ENCODE data around the gene PGM2L1.
"Not testable (repeated sequence)": the region's sequence is repeated elsewhere in the genome, so short reads cannot be mapped to it uniquely, and the experiment has no call there.

The PGM2L1 gene

DNA sequence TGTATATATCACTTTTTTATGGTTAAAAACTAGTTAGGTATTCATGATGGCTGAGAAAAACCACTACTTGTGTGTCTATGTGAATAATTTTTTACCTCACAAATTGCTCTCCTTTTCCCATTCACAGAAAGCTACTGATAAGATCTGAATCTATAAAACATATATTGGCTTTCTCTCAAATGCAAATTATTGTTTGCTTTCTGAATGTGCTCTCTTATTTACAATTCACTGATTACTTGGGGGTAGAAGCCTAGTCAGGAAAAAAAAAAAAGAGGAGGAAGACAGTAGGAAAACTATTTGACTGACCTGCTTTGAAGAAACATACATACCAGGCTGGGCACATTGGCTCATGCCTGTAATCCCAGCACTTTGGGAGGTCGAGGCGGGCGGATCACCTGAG, 20.5 kb downstream of the PGM2L1 start:
- DNase-seq, result no peak
- Histone ChIP-seq H3K4me3 (ENCODE audit: insufficient read depth, low read depth, low read length, poor library complexity, severe bottlenecking) (no peak overlapping the region), H3K4me1 (ENCODE audit: control insufficient read depth, insufficient read depth, low read length, poor library complexity, severe bottlenecking) (no peaks in the 10 kb centered on the region), H3K27ac (ENCODE audit: insufficient read depth, low read length, poor library complexity, severe bottlenecking) (no peak overlapping the region), H3K9me3 (ENCODE audit: control insufficient read depth, low read length) (no peaks in the 10 kb centered on the region), H3K27me3 (replicated peaks; ENCODE audit: control insufficient read depth, insufficient read depth, low read length, poor library complexity, severe bottlenecking) (no peaks in the 10 kb centered on the region), H3K36me3 (ENCODE audit: control insufficient read depth, insufficient read depth, low read length) (no peaks in the 10 kb centered on the region)

DNA sequence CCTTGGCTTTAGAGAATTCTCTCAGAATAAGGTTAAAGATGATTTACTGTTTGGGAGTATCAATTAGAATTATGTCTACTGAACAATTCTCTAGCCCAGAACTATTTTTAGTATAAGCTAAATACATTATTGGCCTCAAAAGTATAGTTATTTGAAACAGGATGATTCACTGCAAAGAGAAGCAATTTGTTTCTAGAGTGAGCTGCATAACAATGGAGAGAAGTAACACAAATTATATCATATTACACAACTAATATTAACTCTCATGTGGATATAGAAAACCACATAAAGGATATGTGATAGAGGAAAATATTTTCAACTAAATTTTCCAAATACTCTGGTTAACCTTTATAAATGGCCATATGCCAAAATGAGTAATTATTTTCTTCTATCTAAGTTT, 24.9 kb downstream of the PGM2L1 start:
- DNase-seq, result no peak
- H3K4me3 ChIP-seq (ENCODE audit: insufficient read depth, low read depth, low read length, poor library complexity, severe bottlenecking), result no peak overlapping the region
- H3K27ac ChIP-seq (ENCODE audit: insufficient read depth, low read length, poor library complexity, severe bottlenecking), result no peak overlapping the region
- H3K9me3 ChIP-seq (ENCODE audit: control insufficient read depth, low read length), result no peaks in the 10 kb centered on the region
- H3K36me3 ChIP-seq (ENCODE audit: control insufficient read depth, insufficient read depth, low read length), result no peaks in the 10 kb centered on the region
- no peaks in the 10 kb centered on the region for H3K4me1 ChIP-seq (ENCODE audit: control insufficient read depth, insufficient read depth, low read length, poor library complexity, severe bottlenecking)
- H3K27me3 ChIP-seq (replicated peaks; ENCODE audit: control insufficient read depth, insufficient read depth, low read length, poor library complexity, severe bottlenecking), result no peaks in the 10 kb centered on the region

GRCh38 chr11:74371269-74372052, 26.8 kb downstream of the PGM2L1 start:
- Histone ChIP-seq H3K27me3 (replicated peaks; ENCODE audit: control insufficient read depth, insufficient read depth, low read length, poor library complexity, severe bottlenecking) (no peaks in the 10 kb centered on the region), H3K9me3 (ENCODE audit: control insufficient read depth, low read length) (no peaks in the 10 kb centered on the region), H3K27ac (ENCODE audit: insufficient read depth, low read length, poor library complexity, severe bottlenecking) (no peak overlapping the region), H3K4me1 (ENCODE audit: control insufficient read depth, insufficient read depth, low read length, poor library complexity, severe bottlenecking) (no peaks in the 10 kb centered on the region), H3K36me3 (ENCODE audit: control insufficient read depth, insufficient read depth, low read length) (peaks cover 3% of the 10 kb centered on the region), H3K4me3 (ENCODE audit: insufficient read depth, low read depth, low read length, poor library complexity, severe bottlenecking) (no peak overlapping the region)
- no peak for DNase-seq

DNA sequence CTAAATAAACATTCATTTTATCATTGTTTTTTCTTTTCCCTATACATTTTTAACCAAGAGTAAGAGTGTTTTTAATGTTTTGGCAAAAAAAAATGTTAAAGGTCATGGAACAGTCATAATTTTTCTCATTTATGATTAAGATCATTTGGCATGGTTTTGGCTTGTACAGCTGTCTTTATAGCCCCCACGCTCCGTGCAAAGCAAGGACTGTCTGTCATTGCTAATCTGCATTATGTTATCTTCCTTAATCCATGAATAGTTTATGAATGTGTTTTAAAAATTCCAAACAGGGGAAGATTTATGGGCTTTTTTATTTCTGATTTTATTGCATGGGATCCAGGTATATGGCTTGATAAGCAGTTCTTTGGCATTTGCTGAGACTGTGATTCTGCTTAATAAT, 28.1 kb downstream of the PGM2L1 start:
- peaks cover 5% of the 10 kb centered on the region for H3K36me3 ChIP-seq (ENCODE audit: control insufficient read depth, insufficient read depth, low read length)

DNA sequence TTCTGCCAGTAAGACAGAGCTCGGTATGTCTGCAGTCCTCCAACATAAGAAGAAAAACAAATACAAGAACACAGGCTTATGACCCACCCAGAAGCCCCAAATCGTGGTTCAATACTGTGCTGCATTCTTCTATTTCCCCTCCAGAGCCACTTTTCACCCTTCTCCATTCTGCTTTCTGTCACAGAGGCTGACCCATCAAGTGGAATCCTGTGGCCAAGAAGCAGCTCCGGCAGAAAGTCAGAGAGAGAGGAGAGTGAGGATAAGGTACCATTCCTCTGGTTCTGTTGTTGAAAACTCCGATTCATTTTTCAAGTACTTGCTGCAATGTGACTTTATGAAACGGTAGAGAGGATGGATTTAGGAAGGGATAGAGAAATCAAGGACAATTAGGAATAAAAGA, 30.4 kb downstream of the PGM2L1 start:
- Histone ChIP-seq H3K27me3 (replicated peaks; ENCODE audit: control insufficient read depth, insufficient read depth, low read length, poor library complexity, severe bottlenecking) (no peaks in the 10 kb centered on the region), H3K27ac (ENCODE audit: insufficient read depth, low read length, poor library complexity, severe bottlenecking) (no peak overlapping the region), H3K4me3 (ENCODE audit: insufficient read depth, low read depth, low read length, poor library complexity, severe bottlenecking) (no peak overlapping the region), H3K9me3 (ENCODE audit: control insufficient read depth, low read length) (no peaks in the 10 kb centered on the region), H3K4me1 (ENCODE audit: control insufficient read depth, insufficient read depth, low read length, poor library complexity, severe bottlenecking) (no peaks in the 10 kb centered on the region), H3K36me3 (ENCODE audit: control insufficient read depth, insufficient read depth, low read length) (peaks cover 5% of the 10 kb centered on the region)
- DNase-seq, result no peak

More for the DNA sequence above, 28.1 kb downstream of the PGM2L1 start:
- Histone ChIP-seq H3K4me1 (ENCODE audit: control insufficient read depth, insufficient read depth, low read length, poor library complexity, severe bottlenecking) (no peaks in the 10 kb centered on the region), H3K4me3 (ENCODE audit: insufficient read depth, low read depth, low read length, poor library complexity, severe bottlenecking) (no peak overlapping the region), H3K9me3 (ENCODE audit: control insufficient read depth, low read length) (no peaks in the 10 kb centered on the region), H3K27ac (ENCODE audit: insufficient read depth, low read length, poor library complexity, severe bottlenecking) (no peak overlapping the region), H3K27me3 (replicated peaks; ENCODE audit: control insufficient read depth, insufficient read depth, low read length, poor library complexity, severe bottlenecking) (no peaks in the 10 kb centered on the region)
- no peak for DNase-seq

DNA sequence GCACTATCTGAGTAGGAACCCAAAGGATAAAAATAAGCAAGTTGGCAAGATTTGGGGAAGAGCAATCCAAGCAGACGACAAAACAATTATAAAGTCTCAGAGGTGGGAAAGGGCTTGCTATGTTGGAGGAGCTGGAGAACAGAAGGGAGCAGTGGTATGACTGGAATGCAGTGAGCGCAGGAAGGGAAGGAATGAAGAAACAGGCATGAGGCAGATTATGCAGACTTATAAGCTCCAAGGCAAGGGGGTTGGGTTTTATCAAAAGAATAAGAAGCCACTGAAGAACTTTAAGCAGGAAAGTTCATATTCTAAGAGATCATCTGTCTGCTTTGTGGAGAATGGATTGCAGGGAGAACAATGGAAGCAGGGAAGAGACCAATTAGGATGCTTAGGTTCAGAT, 31.7 kb downstream of the PGM2L1 start:
- H3K36me3 ChIP-seq (ENCODE audit: control insufficient read depth, insufficient read depth, low read length), result peaks cover 5% of the 10 kb centered on the region
- H3K4me1 ChIP-seq (ENCODE audit: control insufficient read depth, insufficient read depth, low read length, poor library complexity, severe bottlenecking), result no peaks in the 10 kb centered on the region
- no peaks in the 10 kb centered on the region for H3K27me3 ChIP-seq (replicated peaks; ENCODE audit: control insufficient read depth, insufficient read depth, low read length, poor library complexity, severe bottlenecking)
- H3K27ac ChIP-seq (ENCODE audit: insufficient read depth, low read length, poor library complexity, severe bottlenecking), result no peak overlapping the region
- DNase-seq, result no peak
- no peak overlapping the region for H3K4me3 ChIP-seq (ENCODE audit: insufficient read depth, low read depth, low read length, poor library complexity, severe bottlenecking)
- H3K9me3 ChIP-seq (ENCODE audit: control insufficient read depth, low read length), result no peaks in the 10 kb centered on the region

- H3K9me3 ChIP-seq (ENCODE audit: control insufficient read depth, low read length); H3K4me3 ChIP-seq (ENCODE audit: insufficient read depth, low read depth, low read length, poor library complexity, severe bottlenecking); H3K36me3 ChIP-seq (ENCODE audit: control insufficient read depth, insufficient read depth, low read length); H3K27me3 ChIP-seq (replicated peaks; ENCODE audit: control insufficient read depth, insufficient read depth, low read length, poor library complexity, severe bottlenecking); H3K27ac ChIP-seq (ENCODE audit: insufficient read depth, low read length, poor library complexity, severe bottlenecking); DNase-seq; H3K4me1 ChIP-seq (ENCODE audit: control insufficient read depth, insufficient read depth, low read length, poor library complexity, severe bottlenecking): not testable (repeated sequence)
These were observed 32.4 kb downstream of the PGM2L1 start for GRCh38 chr11:74365805-74366204.

- no peak for DNase-seq
- H3K27me3 ChIP-seq (replicated peaks; ENCODE audit: control insufficient read depth, insufficient read depth, low read length, poor library complexity, severe bottlenecking), result no peaks in the 10 kb centered on the region
- H3K9me3 ChIP-seq (ENCODE audit: control insufficient read depth, low read length), result no peaks in the 10 kb centered on the region
- H3K27ac ChIP-seq (ENCODE audit: insufficient read depth, low read length, poor library complexity, severe bottlenecking), result no peak overlapping the region
- H3K36me3 ChIP-seq (ENCODE audit: control insufficient read depth, insufficient read depth, low read length), result peaks cover 14% of the 10 kb centered on the region
- no peaks in the 10 kb centered on the region for H3K4me1 ChIP-seq (ENCODE audit: control insufficient read depth, insufficient read depth, low read length, poor library complexity, severe bottlenecking)
- no peak overlapping the region for H3K4me3 ChIP-seq (ENCODE audit: insufficient read depth, low read depth, low read length, poor library complexity, severe bottlenecking)
These were observed 40.8 kb downstream of the PGM2L1 start for GRCh38 chr11:74357449-74357848.

DNA sequence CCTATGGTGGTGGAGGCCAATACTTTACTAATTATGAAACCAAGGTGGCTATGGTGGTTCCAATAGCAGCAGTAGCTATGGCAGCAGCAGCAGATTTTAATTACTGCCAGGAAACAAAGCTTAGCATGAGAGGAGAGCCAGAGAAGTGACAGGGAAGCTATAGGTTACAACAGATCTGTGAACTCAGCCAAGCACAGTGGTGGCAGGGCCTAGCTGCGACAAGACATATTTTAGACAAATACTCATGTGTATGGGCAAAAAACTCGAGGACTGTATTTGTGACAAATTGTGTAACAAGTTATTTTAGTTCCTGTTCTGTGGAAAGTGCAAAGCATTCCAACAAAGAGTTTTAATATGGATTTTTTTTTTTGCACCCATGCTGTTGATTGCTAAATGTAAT, 42.6 kb downstream of the PGM2L1 start:
- no peak overlapping the region for H3K27ac ChIP-seq (ENCODE audit: insufficient read depth, low read length, poor library complexity, severe bottlenecking)
- H3K27me3 ChIP-seq (replicated peaks; ENCODE audit: control insufficient read depth, insufficient read depth, low read length, poor library complexity, severe bottlenecking), result no peaks in the 10 kb centered on the region
- H3K36me3 ChIP-seq (ENCODE audit: control insufficient read depth, insufficient read depth, low read length), result peaks cover 20% of the 10 kb centered on the region
- no peak for DNase-seq
- no peak overlapping the region for H3K4me3 ChIP-seq (ENCODE audit: insufficient read depth, low read depth, low read length, poor library complexity, severe bottlenecking)
- H3K4me1 ChIP-seq (ENCODE audit: control insufficient read depth, insufficient read depth, low read length, poor library complexity, severe bottlenecking), result no peaks in the 10 kb centered on the region
- no peaks in the 10 kb centered on the region for H3K9me3 ChIP-seq (ENCODE audit: control insufficient read depth, low read length)

DNA sequence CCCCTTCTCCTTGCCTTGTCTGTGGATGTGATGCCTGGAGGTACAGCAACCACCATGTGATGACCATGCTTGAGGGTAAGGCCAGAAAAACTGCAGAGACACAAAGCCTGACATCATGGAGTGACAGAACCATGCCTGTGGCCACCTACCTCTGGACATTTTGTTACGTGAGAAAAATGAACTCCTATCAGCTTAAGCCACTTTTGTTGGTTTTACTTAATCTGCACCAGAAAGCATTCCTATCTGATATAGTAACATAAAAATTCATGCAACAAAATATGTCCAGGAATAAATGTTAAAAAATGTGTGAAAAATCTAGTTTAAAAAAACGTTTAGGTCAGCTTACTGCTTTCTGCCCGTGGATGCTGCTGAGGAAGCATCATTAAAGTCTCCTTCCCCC, 44.2 kb downstream of the PGM2L1 start:
- Histone ChIP-seq H3K4me1 (ENCODE audit: control insufficient read depth, insufficient read depth, low read length, poor library complexity, severe bottlenecking) (no peaks in the 10 kb centered on the region), H3K9me3 (ENCODE audit: control insufficient read depth, low read length) (no peaks in the 10 kb centered on the region), H3K36me3 (ENCODE audit: control insufficient read depth, insufficient read depth, low read length) (peaks cover 20% of the 10 kb centered on the region), H3K27me3 (replicated peaks; ENCODE audit: control insufficient read depth, insufficient read depth, low read length, poor library complexity, severe bottlenecking) (no peaks in the 10 kb centered on the region), H3K4me3 (ENCODE audit: insufficient read depth, low read depth, low read length, poor library complexity, severe bottlenecking) (no peak overlapping the region), H3K27ac (ENCODE audit: insufficient read depth, low read length, poor library complexity, severe bottlenecking) (no peak overlapping the region)
- no peak for DNase-seq
